Lower leg skin (tissue), 4 donors: ENCODE results near the gene RAB3IP. TPM values are rescaled to one million over a fixed set of nuclear protein-coding genes. Genes with fewer than 3 reads are reported as not detected.

Experiments used
- DNase-seq, 2 donors: peaks; one replicate each; pipeline ENCODE4 v3.0.0-alpha.2; 2019; ENCODE audit warnings: low spot score in 2 of 2
- H3K4me3 ChIP-seq: fragments of 200-600 bp; sonication (generic); 2 replicates; pipeline ENCODE4 v1.5.1; 2017; ENCODE audit warnings: mild to moderate bottlenecking, low read depth; ENCODE audit not compliant: poor library complexity, severe bottlenecking
- CTCF ChIP-seq, 3 donors: fragments of 450-650 bp; IDR thresholded peaks; one replicate each; pipeline ENCODE4 v1.5.1; 2016; ENCODE audit warnings: antibody characterized with exemption in 3 of 3, mild to moderate bottlenecking in 3 of 3, moderate library complexity in 2 of 3
- POLR2A ChIP-seq, 2 donors: fragments of 450-650 bp; IDR thresholded peaks; one replicate each; pipeline ENCODE4 v1.6.1; 2016 to 2017; ENCODE audit warnings: antibody characterized with exemption in 2 of 2, mild to moderate bottlenecking in 1 of 2, moderate library complexity in 1 of 2
- WGBS, 2 donors: methylation state at CpG; one replicate each; pipeline ENCODE4 v1.1.5; 2018; 5-methylcytosine and 5-hydroxymethylcytosine counted together
- intact Hi-C: fragments of 100-400 bp; cut with DNase I; formaldehyde crosslinking; loops from one replicate; pipeline ENCODE4 v1.15.0; 2023; ENCODE audit warnings: low total_unique reads
- total RNA-seq, 4 donors: library from RNA; depleted of rRNA; stranded (reverse); fragments of >200 nt; gene quantifications; one replicate each; pipeline ENCODE4 v1.1.0, GENCODE V29; 2016

The RAB3IP gene
- 10 to 100 TPM; 11.3 to 30.0 (median 21.4) TPM for total RNA-seq

GRCh38 chr12:69738351-69739286 lies at the start of gene RAB3IP:
Gene RAB3IP, plus strand, starts transcription at chr12:69738860. Its CDS starts 16,549 bp downstream, at chr12:69755409.
- intact Hi-C loops = no loop called here
- no peak for TF ChIP-seq POLR2A (IDR thresholded peaks at IDR 0.05)
- no peak for TF ChIP-seq CTCF (IDR thresholded peaks at IDR 0.05)
- H3K4me3 ChIP-seq = peak within 1 kb of the TSS; percentile 90
- 3 to 5% methylated on average over 24 to 36 of the region's 110 CpGs for WGBS, 2 donors
- peak; percentile 52 to 96 for DNase-seq

GRCh38 chr12:69689638-69690037 lies 49.0 kb upstream of the RAB3IP start:
- DNase-seq = no peak
- 77% methylated on average over 2 of the region's 2 CpGs for WGBS, 2 donors

GRCh38 chr12:69694123-69694522 lies 44.5 kb upstream of the RAB3IP start:
- 84 to 88% methylated on average over 7 of the region's 7 CpGs for WGBS, 2 donors
- intact Hi-C loops = no loop called here
- TF ChIP-seq CTCF (IDR thresholded peaks at IDR 0.05) (no peak), POLR2A (IDR thresholded peaks at IDR 0.05) (no peak)
- H3K4me3 ChIP-seq = no peak overlapping the region
- DNase-seq = no peak

More at GRCh38 chr12:69689638-69690037, 49.0 kb upstream of the RAB3IP start:
- intact Hi-C loops = no loop called here
- TF ChIP-seq POLR2A (IDR thresholded peaks at IDR 0.05) (no peak), CTCF (IDR thresholded peaks at IDR 0.05) (no peak)
- no peak overlapping the region for H3K4me3 ChIP-seq

GRCh38 chr12:69698054-69698453 lies 40.6 kb upstream of the RAB3IP start:
- intact Hi-C loops = no loop called here
- no peak overlapping the region for H3K4me3 ChIP-seq
- TF ChIP-seq CTCF (IDR thresholded peaks at IDR 0.05) = no peak
- DNase-seq = no peak
- 73 to 74% methylated on average over 2 of the region's 2 CpGs for WGBS, 2 donors

- no peak for DNase-seq
- H3K4me3 ChIP-seq = no peak within 1 kb of the TSS
- TF ChIP-seq POLR2A (IDR thresholded peaks at IDR 0.05) = no peak
- TF ChIP-seq CTCF (IDR thresholded peaks at IDR 0.05) = no peak
- intact Hi-C loops = no loop called here
- 47 to 53% methylated on average over 12 of the region's 12 CpGs for WGBS, 2 donors
Observed at GRCh38 chr12:69698769-69699540, 39.7 kb upstream of the RAB3IP start, which contains the start of gene BEST3. Gene BEST3, minus strand, starts transcription at chr12:69699303. Its CDS starts 1,505 bp downstream, at chr12:69697798.
